Fibroblast of lung (primary cell): ENCODE data around the gene KIAA1217. TPM values are rescaled to one million over a fixed set of nuclear protein-coding genes. Genes with fewer than 3 reads are reported as not detected.

Source experiments
- DNase-seq, 2 donors: peaks; one replicate each; pipeline versions ENCODE4 v3.0.0 to v3.0.0-alpha.2; 2010; ENCODE audit warnings: low read depth in 2 of 2
- H2AFZ ChIP-seq: 2 replicates; pipeline ENCODE4 v1.5.1; 2012; ENCODE audit warnings: low read length, control low read depth, inconsistent platforms
- H3K27ac ChIP-seq: 2 replicates; pipeline ENCODE4 v1.5.1; 2011; ENCODE audit warnings: low read length, control low read depth; ENCODE audit not compliant: insufficient read depth
- H3K27me3 ChIP-seq: 2 replicates; pipeline ENCODE4 v1.5.1; 2011; ENCODE audit warnings: mild to moderate bottlenecking, low read length; ENCODE audit not compliant: control insufficient read depth, insufficient read depth
- H3K36me3 ChIP-seq: 2 replicates; pipeline ENCODE4 v1.5.1; 2011; ENCODE audit warnings: low read length; ENCODE audit not compliant: control insufficient read depth, insufficient read depth
- H3K4me1 ChIP-seq: 2 replicates; pipeline ENCODE4 v1.5.1; 2011; ENCODE audit warnings: low read length; ENCODE audit not compliant: control insufficient read depth, insufficient read depth; ENCODE audit errors: extremely low read depth
- H3K4me2 ChIP-seq: 2 replicates; pipeline ENCODE4 v1.5.1; 2011; ENCODE audit warnings: low read length, control low read depth; ENCODE audit not compliant: insufficient read depth; ENCODE audit errors: extremely low read depth
- H3K4me3 ChIP-seq, 4 experiments: fragments of 200-600 bp in 1 of 4; sonication (generic) in 1 of 4; replicated peaks in 1 of 4; 2 replicates each; pipeline ENCODE4 v1.5.1; 2011 to 2016; ENCODE audit warnings: low read length in 4 of 4, low read depth in 3 of 4, mild to moderate bottlenecking in 3 of 4, control low read depth in 2 of 4, inconsistent platforms in 1 of 4, mixed read lengths in 1 of 4; ENCODE audit not compliant: insufficient read depth in 1 of 4; ENCODE audit errors: control extremely low read depth in 1 of 4
- H3K79me2 ChIP-seq: 2 replicates; pipeline ENCODE4 v1.5.1; 2012; ENCODE audit warnings: mild to moderate bottlenecking, low read length, inconsistent platforms; ENCODE audit not compliant: control insufficient read depth, insufficient read depth
- H3K9ac ChIP-seq: 2 replicates; pipeline ENCODE4 v1.5.1; 2011; ENCODE audit warnings: mild to moderate bottlenecking, low read length, control low read depth; ENCODE audit not compliant: insufficient read depth
- H3K9me3 ChIP-seq: 2 replicates; pipeline ENCODE4 v1.5.1; 2012; ENCODE audit warnings: low read depth, low read length; ENCODE audit not compliant: control insufficient read depth, insufficient read depth
- H4K20me1 ChIP-seq: 2 replicates; pipeline ENCODE4 v1.5.1; 2011; ENCODE audit warnings: low read length; ENCODE audit not compliant: control insufficient read depth, insufficient read depth; ENCODE audit errors: extremely low read depth
- EZH2 ChIP-seq: IDR thresholded peaks from 2 replicates; pipeline ENCODE4 v1.5.1; 2012; ENCODE audit warnings: low read length, control low read depth, mild to moderate bottlenecking; ENCODE audit errors: missing control alignments
- polyA plus RNA-seq, 2 donors: library from polyadenylated mRNA; depleted of rRNA in 1 of 2; stranded (reverse) in 1 of 2; unstranded in 1 of 2; fragments of >200 nt; gene quantifications; 2 replicates each; pipeline ENCODE4 v1.2.1, GENCODE V29; 2011 to 2012; ENCODE audit warnings: missing spikeins in 1 of 2
- total RNA-seq: library from RNA; depleted of rRNA; stranded (reverse); fragments of >200 nt; gene quantifications from 2 replicates; pipeline ENCODE4 v1.2.1, GENCODE V29; 2014
- TF ChIP-seq, protein P1 (sequence below), 2 donors: IDR thresholded peaks in 1 of 2; conservative IDR thresholded peaks in 1 of 2; 1 replicate in 1 of 2; 2 replicates in 1 of 2; pipeline ENCODE4 v1.5.1; 2011 to 2012; ENCODE audit warnings: low read length in 2 of 2, control low read depth in 1 of 2, inconsistent platforms in 1 of 2, low read depth in 1 of 2, mild to moderate bottlenecking in 1 of 2

The KIAA1217 gene
- total and polyA plus RNA-seq, 2 donors (not counting 1 experiment from before 2014, with no cell fraction given): 0.92 to 1.5 TPM

DNA sequence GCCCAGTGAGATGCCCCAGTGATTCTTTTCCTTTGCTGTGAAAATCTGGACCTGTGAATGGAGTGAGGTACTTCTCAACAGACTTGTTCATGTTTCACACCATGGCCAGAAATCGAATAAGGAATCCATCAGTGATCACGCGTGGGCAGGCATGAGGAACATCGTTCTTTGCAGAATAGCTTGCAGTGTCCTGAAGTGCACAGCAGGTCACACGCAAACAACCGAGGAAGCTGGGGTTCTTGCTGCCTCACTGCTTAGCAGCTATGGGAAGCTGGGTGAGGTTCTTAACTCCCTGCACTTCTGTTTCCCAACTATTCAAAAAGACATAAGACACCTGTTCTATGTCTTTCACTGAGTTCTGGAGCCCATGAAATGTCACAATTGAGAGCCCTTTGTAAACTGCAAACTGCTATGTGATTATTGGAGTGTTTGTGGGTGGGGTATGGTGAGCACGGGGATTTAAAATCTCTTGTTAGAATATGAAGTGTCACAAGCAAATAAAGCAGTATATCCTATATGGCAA lies 253.4 kb downstream of the KIAA1217 start:
- Histone ChIP-seq H4K20me1 (no peaks in the 10 kb centered on the region), H3K4me3 (no peak overlapping the region), H2AFZ (no peak overlapping the region), H3K9me3 (no peaks in the 10 kb centered on the region), H3K79me2 (no peaks in the 10 kb centered on the region), H3K4me1 (peaks cover 10% of the 10 kb centered on the region), H3K27ac (no peak overlapping the region), H3K27me3 (no peaks in the 10 kb centered on the region), H3K9ac (no peak overlapping the region), H3K36me3 (no peaks in the 10 kb centered on the region), H3K4me2 (no peak overlapping the region)
- no peak for TF ChIP-seq EZH2
- TF ChIP-seq, protein P1, sequence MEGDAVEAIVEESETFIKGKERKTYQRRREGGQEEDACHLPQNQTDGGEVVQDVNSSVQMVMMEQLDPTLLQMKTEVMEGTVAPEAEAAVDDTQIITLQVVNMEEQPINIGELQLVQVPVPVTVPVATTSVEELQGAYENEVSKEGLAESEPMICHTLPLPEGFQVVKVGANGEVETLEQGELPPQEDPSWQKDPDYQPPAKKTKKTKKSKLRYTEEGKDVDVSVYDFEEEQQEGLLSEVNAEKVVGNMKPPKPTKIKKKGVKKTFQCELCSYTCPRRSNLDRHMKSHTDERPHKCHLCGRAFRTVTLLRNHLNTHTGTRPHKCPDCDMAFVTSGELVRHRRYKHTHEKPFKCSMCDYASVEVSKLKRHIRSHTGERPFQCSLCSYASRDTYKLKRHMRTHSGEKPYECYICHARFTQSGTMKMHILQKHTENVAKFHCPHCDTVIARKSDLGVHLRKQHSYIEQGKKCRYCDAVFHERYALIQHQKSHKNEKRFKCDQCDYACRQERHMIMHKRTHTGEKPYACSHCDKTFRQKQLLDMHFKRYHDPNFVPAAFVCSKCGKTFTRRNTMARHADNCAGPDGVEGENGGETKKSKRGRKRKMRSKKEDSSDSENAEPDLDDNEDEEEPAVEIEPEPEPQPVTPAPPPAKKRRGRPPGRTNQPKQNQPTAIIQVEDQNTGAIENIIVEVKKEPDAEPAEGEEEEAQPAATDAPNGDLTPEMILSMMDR (conservative IDR thresholded peaks at IDR 0.05 in 1 of 2, IDR thresholded peaks at IDR 0.05 in 1 of 2; ENCODE audit: low read depth in 1 of 2, low read length in 2 of 2): no peak
- peak in 1 of 2 donors; percentile 49 for DNase-seq

DNA sequence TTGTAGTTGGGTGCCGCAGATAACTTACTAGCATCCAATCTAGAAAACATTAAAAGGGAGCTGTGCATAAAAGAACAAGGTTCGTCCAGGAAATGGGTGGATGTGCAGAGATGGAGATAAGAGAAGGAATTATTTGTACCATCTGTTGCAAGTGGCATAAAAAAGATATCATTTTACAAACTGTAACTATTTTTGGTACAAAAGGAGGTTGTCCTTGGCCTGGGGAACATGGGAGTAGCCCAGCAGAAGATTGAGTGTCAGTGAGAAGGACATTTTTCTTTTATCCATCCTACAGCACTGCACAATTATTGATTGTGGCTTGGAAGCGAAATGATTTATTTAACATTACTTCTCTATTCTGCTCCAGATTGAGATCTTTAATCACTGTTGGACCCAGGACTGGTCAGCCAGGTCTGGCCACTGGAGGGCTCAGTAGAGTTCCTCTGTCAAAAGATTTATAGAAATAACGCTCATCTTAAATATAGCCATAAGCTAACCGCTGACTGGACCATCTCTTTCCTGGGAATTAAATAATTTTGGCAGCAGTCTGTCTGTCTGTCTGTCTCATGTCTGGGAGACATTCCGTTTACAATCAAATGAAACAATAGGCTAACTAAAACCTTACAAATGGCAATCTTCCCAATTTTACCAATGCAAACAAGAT lies 254.1 kb downstream of the KIAA1217 start:
- Histone ChIP-seq H3K27ac (no peak overlapping the region), H3K36me3 (no peaks in the 10 kb centered on the region), H4K20me1 (no peaks in the 10 kb centered on the region), H2AFZ (no peak overlapping the region), H3K4me2 (no peak overlapping the region), H3K4me1 (peaks cover 10% of the 10 kb centered on the region), H3K9ac (no peak overlapping the region), H3K27me3 (no peaks in the 10 kb centered on the region), H3K79me2 (no peaks in the 10 kb centered on the region), H3K9me3 (no peaks in the 10 kb centered on the region), H3K4me3 (no peak overlapping the region)
- TF ChIP-seq EZH2: no peak
- TF ChIP-seq, protein P1 (conservative IDR thresholded peaks at IDR 0.05 in 1 of 2, IDR thresholded peaks at IDR 0.05 in 1 of 2; ENCODE audit: low read depth in 1 of 2, low read length in 2 of 2): peak; percentile 13 to 34
- peak; percentile 25 to 35 for DNase-seq

DNA sequence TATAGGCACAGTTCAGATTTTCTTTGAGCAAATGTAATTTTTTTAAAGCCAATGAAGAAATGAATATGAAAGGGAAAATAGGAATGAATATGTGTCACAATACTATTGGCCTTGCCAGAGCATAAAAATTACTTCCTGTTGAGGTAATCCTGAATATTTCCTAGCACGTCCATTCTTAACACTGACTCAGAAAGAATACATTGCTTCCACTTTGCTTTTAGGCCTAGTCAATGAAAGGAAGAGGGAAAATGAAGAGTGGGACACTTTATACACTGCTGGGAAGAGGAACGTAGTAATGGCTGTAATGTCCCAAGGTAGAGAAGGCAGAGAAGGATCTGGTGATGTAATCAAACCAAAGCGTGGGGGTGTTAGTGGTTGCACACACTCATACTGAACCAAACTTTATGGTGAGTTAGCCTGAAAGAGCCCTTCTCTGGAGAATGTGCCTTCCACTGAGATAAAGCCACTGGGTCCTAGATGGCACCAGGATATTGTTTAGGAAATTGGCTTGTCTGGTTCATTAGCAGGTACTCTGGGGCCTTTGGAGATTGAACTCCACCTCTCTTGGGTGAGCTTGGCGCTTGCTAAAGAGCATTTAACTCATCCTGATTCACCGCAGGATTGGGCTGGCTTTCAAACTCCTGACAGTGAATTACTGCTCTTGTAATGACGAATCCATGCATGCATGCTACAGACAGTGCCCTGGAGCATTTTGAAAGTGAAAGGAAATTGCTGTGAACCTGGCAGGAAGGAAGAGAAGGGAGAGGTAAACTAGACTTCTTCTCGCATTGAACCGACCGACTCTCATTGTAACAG lies 254.9 kb downstream of the KIAA1217 start:
- peak overlapping the region; percentile 49 for H2AFZ ChIP-seq

More for the DNA sequence above, 254.9 kb downstream of the KIAA1217 start:
- no peak for TF ChIP-seq EZH2
- TF ChIP-seq, protein P1 (conservative IDR thresholded peaks at IDR 0.05 in 1 of 2, IDR thresholded peaks at IDR 0.05 in 1 of 2; ENCODE audit: low read depth in 1 of 2, low read length in 2 of 2): no peak
- peak overlapping the region; percentile 65 for H3K4me2 ChIP-seq
- no peak overlapping the region for H3K9ac ChIP-seq
- no peak overlapping the region for H3K4me3 ChIP-seq
- peak overlapping the region; percentile 85 for H3K27ac ChIP-seq
- no peaks in the 10 kb centered on the region for H4K20me1 ChIP-seq
- H3K79me2 ChIP-seq: no peaks in the 10 kb centered on the region
- no peaks in the 10 kb centered on the region for H3K27me3 ChIP-seq
- no peaks in the 10 kb centered on the region for H3K36me3 ChIP-seq
- H3K9me3 ChIP-seq: no peaks in the 10 kb centered on the region
- peak; percentile 94 to 97 for DNase-seq
- peaks cover 10% of the 10 kb centered on the region for H3K4me1 ChIP-seq
